B cell (primary cell): ENCODE measurements around the gene HOXB8. TPM values are rescaled to one million over a fixed set of nuclear protein-coding genes. Genes with fewer than 3 reads are reported as not detected.

ENCODE experiments used
- ATAC-seq: fragments of 200-7000 bp; cut with Tn5 transposase; one replicate; pipeline ENCODE4 v1.10.0; 2021; ENCODE audit warnings: low read depth, mild to moderate bottlenecking, moderate number of reproducible peaks, moderate library complexity
- CTCF ChIA-PET: fragments of 350-600 bp; sonication (Branson Sonifier 250); formaldehyde crosslinking; loops from one replicate; lab custom pipeline; 2021; ENCODE audit warnings: antibody characterized with exemption, inconsistent platforms; lab: Charles Lee
- POLR2A ChIA-PET: fragments of 350-600 bp; sonication (Branson Sonifier 250); formaldehyde crosslinking; loops from one replicate; lab custom pipeline; 2021; ENCODE audit warnings: antibody characterized with exemption; lab: Charles Lee
- DNase-seq: peaks from one replicate; pipeline ENCODE4 v3.0.0; 2013
- H2AFZ ChIP-seq: 2 replicates; pipeline ENCODE4 v1.6.1; 2012; ENCODE audit warnings: mild to moderate bottlenecking, low read depth, low read length; ENCODE audit not compliant: insufficient read depth, poor library complexity, severe bottlenecking
- H3K27ac ChIP-seq, 2 donors: 1 replicate in 1 of 2; 2 replicates in 1 of 2; pipeline ENCODE4 v1.5.1; 2012 to 2013; ENCODE audit warnings: low read length in 2 of 2, mild to moderate bottlenecking in 2 of 2, moderate library complexity in 1 of 2
- H3K27me3 ChIP-seq, 4 experiments: fragments of 200-600 bp in 1 of 4; sonication (generic) in 1 of 4; replicated peaks in 1 of 4; 1 replicate in 2 of 4; 2 replicates in 2 of 4; pipeline versions ENCODE4 v1.6.1 to v1.7.0; 2013 to 2016; ENCODE audit warnings: low read length in 3 of 4, mild to moderate bottlenecking in 2 of 4, mixed read lengths in 1 of 4, moderate library complexity in 1 of 4; ENCODE audit not compliant: insufficient read depth in 4 of 4, control insufficient read depth in 3 of 4; ENCODE audit errors: control extremely low read depth in 1 of 4
- H3K36me3 ChIP-seq, 2 experiments: replicated peaks in 1 of 2; 1 replicate in 1 of 2; 2 replicates in 1 of 2; pipeline versions ENCODE4 v1.6.1 to v1.7.1; 2013; ENCODE audit warnings: low read length in 1 of 2; ENCODE audit not compliant: insufficient read depth in 2 of 2, control insufficient read depth in 1 of 2; ENCODE audit errors: control extremely low read depth in 1 of 2, extremely low read depth in 1 of 2
- H3K4me1 ChIP-seq, 2 donors: fragments of 200-600 bp in 1 of 2; sonication (generic) in 1 of 2; 1 replicate in 1 of 2; 2 replicates in 1 of 2; pipeline versions ENCODE4 v1.5.1 to v1.6.1; 2013 to 2017; ENCODE audit warnings: low read length in 2 of 2; ENCODE audit not compliant: control insufficient read depth in 2 of 2, insufficient read depth in 2 of 2
- H3K4me2 ChIP-seq: replicated peaks from 2 replicates; pipeline ENCODE3; 2012; ENCODE audit warnings: mild to moderate bottlenecking, low read depth, low read length; ENCODE audit not compliant: poor library complexity, severe bottlenecking
- H3K4me3 ChIP-seq, 5 experiments: fragments of 200-600 bp in 1 of 5; sonication (generic) in 1 of 5; 1 replicate in 3 of 5; 2 replicates in 2 of 5; pipeline versions ENCODE4 v1.5.1 to v1.7.0; 2011 to 2016; ENCODE audit warnings: low read length in 4 of 5, mild to moderate bottlenecking in 4 of 5, low read depth in 2 of 5, control low read depth in 1 of 5, moderate library complexity in 1 of 5; ENCODE audit not compliant: insufficient read depth in 1 of 5; ENCODE audit errors: control extremely low read depth in 1 of 5, extremely low read depth in 1 of 5
- H3K79me2 ChIP-seq: fragments of 200-600 bp; sonication (generic); one replicate; pipeline ENCODE4 v1.6.0; 2016; ENCODE audit warnings: low read length; ENCODE audit not compliant: control insufficient read depth, insufficient read depth
- H3K9ac ChIP-seq: fragments of 200-600 bp; sonication (generic); 2 replicates; pipeline ENCODE4 v1.6.1; 2017; ENCODE audit warnings: mild to moderate bottlenecking, low read length, moderate library complexity
- H3K9me3 ChIP-seq, 3 donors: one replicate each; pipeline versions ENCODE4 v1.6.1 to v1.7.1; 2013; ENCODE audit warnings: low read length in 2 of 3; ENCODE audit not compliant: control insufficient read depth in 2 of 3, insufficient read depth in 1 of 3; ENCODE audit errors: control extremely low read depth in 1 of 3
- H4K20me1 ChIP-seq: 2 replicates; pipeline ENCODE4 v1.6.0; 2012; ENCODE audit warnings: mild to moderate bottlenecking, low read length; ENCODE audit not compliant: insufficient read depth, control insufficient read depth, poor library complexity, severe bottlenecking
- H3K27ac Mint-ChIP-seq: one replicate; pipeline ENCODE4 v1.8.0; 2021; ENCODE audit warnings: mixed read lengths
- H3K27me3 Mint-ChIP-seq: one replicate; pipeline ENCODE4 v1.8.0; 2021; ENCODE audit warnings: mixed read lengths
- H3K4me1 Mint-ChIP-seq: one replicate; pipeline ENCODE4 v1.8.0; 2021; ENCODE audit warnings: mixed read lengths
- H3K4me3 Mint-ChIP-seq: one replicate; pipeline ENCODE4 v1.8.0; 2021; ENCODE audit warnings: mixed read lengths
- H3K9me3 Mint-ChIP-seq: one replicate; pipeline ENCODE4 v1.8.0; 2022; ENCODE audit warnings: mixed read lengths; ENCODE audit not compliant: insufficient read depth
- EZH2 ChIP-seq: IDR thresholded peaks from 2 replicates; pipeline ENCODE4 v1.6.1; 2012; ENCODE audit warnings: borderline replicate concordance, low read depth, mild to moderate bottlenecking, moderate library complexity, low read length; ENCODE audit not compliant: insufficient read depth, poor library complexity, severe bottlenecking
- WGBS: methylation state at CpG from one replicate; pipeline ENCODE4 v1.1.5; 2013; ENCODE audit warnings: missing lambda C conversion rate; ENCODE audit not compliant: insufficient coverage; 5-methylcytosine and 5-hydroxymethylcytosine counted together
- intact Hi-C: fragments of 100-400 bp; cut with micrococcal nuclease; formaldehyde crosslinking; loops from one replicate; pipeline ENCODE4 v1.10.0; 2022
- polyA plus RNA-seq: library from polyadenylated mRNA; depleted of rRNA; stranded (reverse); fragments of >200 nt; gene quantifications from 2 replicates; pipeline ENCODE4 v1.2.3, GENCODE V29; 2012
- total RNA-seq, 2 donors: library from RNA; stranded (reverse); fragments of 120-200 nt in 1 of 2; gene quantifications; 1 replicate in 1 of 2; 2 replicates in 1 of 2; pipeline versions ENCODE4 v1.2.3 to v1.2.4, GENCODE V29; 2013 to 2022
- TF ChIP-seq, protein P1 (sequence below): fragments of 200-600 bp; IDR thresholded peaks from one replicate; pipeline ENCODE4 v1.8.0; 2022; ENCODE audit warnings: antibody characterized with exemption, mild to moderate bottlenecking

Gene HOXB8
- total and polyA plus RNA-seq, 2 donors (not counting 1 experiment from before 2014, with no cell fraction given), result not detected

DNA sequence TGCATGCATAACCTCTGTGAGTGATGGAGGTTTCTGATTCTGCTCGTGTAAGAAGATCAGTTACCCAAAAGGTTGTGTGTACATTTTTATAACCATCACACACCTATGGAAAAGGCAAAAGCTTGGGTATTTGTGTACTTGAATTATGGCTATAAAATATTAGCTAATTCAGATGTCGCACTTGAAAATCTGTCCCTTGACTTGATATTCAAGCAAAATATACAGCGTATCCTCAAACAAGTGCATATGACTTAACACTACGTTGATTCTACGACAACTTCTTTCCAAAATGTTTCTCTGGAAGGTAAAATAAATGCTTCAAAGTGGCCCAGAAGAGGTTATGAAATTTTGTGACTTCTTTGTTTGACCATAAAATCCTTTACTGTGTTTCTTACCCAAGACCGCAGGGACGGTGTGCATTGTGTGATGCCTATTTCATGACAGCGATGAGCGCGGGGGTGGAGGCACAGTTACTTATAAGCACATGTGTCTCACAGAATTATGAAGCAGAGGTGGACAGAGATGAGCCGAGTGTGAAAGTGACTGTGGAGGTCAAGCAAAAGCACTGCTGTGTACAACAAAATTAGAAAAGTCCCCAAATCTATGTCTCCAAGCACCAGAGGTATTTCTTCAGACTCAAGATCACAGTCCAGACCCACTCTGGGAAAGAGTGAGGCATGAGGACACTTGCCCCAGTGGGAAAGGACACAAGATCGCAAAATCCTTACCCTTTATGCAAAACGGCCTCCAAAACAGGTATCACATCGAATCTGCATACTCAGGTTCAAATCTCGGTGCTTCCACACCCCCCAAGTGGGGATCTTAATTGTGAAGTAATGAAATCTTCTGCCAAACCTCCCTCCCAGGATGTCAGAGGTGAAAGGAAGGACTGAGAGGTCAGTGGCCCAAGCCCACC lies 15.2 kb upstream of the HOXB8 start:
- Histone ChIP-seq H3K27me3 (peaks cover 0 to 96% (median 69%) of the 10 kb centered on the region in 4 experiments), H3K4me2 (no peak overlapping the region), H3K4me1 (peaks cover 28 to 36% of the 10 kb centered on the region in 2 donors), H3K9ac (no peak overlapping the region), H3K4me3 (no peak overlapping the region), H3K36me3 (no peaks in the 10 kb centered on the region), H2AFZ (no peak overlapping the region), H3K9me3 (peaks cover 0 to 15% (median 0%) of the 10 kb centered on the region in 3 donors), H3K79me2 (no peaks in the 10 kb centered on the region), H4K20me1 (no peaks in the 10 kb centered on the region), H3K27ac (no peak overlapping the region)
- POLR2A ChIA-PET, result no interaction called here
- CTCF ChIA-PET, result interaction anchor here (0.9 to 1.1 kb wide), 3 partner anchors 10 to 322 kb away, joined by 3 to 5 read pairs (median 4); no protein-coding TSS in a partner anchor
- TF ChIP-seq, protein P1, sequence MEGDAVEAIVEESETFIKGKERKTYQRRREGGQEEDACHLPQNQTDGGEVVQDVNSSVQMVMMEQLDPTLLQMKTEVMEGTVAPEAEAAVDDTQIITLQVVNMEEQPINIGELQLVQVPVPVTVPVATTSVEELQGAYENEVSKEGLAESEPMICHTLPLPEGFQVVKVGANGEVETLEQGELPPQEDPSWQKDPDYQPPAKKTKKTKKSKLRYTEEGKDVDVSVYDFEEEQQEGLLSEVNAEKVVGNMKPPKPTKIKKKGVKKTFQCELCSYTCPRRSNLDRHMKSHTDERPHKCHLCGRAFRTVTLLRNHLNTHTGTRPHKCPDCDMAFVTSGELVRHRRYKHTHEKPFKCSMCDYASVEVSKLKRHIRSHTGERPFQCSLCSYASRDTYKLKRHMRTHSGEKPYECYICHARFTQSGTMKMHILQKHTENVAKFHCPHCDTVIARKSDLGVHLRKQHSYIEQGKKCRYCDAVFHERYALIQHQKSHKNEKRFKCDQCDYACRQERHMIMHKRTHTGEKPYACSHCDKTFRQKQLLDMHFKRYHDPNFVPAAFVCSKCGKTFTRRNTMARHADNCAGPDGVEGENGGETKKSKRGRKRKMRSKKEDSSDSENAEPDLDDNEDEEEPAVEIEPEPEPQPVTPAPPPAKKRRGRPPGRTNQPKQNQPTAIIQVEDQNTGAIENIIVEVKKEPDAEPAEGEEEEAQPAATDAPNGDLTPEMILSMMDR, result no peak
- TF ChIP-seq EZH2, result no peak
- DNase-seq (no peak), ATAC-seq (no peak)
- no peak overlapping the region for H3K27ac Mint-ChIP-seq
- no peaks in the 10 kb centered on the region for H3K9me3 Mint-ChIP-seq
- H3K27me3 Mint-ChIP-seq, result peaks cover 81% of the 10 kb centered on the region
- no peak overlapping the region for H3K4me3 Mint-ChIP-seq
- H3K4me1 Mint-ChIP-seq, result peaks cover 19% of the 10 kb centered on the region
- intact Hi-C loops, result no loop called here
- WGBS, result 100% methylated on average over 1 of the region's 15 CpGs

DNA sequence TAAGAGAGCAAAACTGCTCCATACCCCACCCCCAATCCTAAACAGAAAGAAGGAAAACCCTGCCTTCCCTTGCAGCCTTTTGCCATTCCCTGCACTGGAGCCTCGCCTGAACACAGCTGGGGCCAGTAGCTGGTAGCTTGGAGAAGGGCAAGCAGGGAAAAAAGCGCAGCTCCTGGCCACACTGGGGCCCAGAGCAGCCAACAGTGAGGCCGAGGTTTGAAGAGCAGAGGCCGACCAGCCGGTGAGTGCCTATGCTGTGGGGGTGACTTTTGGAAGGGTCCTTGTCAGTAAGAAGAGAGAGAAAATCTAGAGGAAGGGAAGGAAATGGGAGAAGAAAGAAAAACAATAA lies 14.3 kb upstream of the HOXB8 start:
- WGBS, result 84% methylated on average over 4 of the region's 5 CpGs
- no peak overlapping the region for H3K27ac Mint-ChIP-seq
- intact Hi-C loops, result no loop called here
- no peak overlapping the region for H3K4me3 Mint-ChIP-seq
- H3K4me1 Mint-ChIP-seq, result peaks cover 23% of the 10 kb centered on the region
- H3K9ac ChIP-seq, result no peak overlapping the region
- CTCF ChIA-PET, result interaction anchor here (0.9 to 1.2 kb wide), 5 partner anchors 11 to 367 kb away, joined by 3 to 5 read pairs (median 4); no protein-coding TSS in a partner anchor
- peaks cover 75% of the 10 kb centered on the region for H3K27me3 Mint-ChIP-seq
- ATAC-seq (no peak), DNase-seq (no peak)
- no peaks in the 10 kb centered on the region for H3K36me3 ChIP-seq
- TF ChIP-seq, protein P1, result no peak
- TF ChIP-seq EZH2, result no peak
- H3K4me2 ChIP-seq, result no peak overlapping the region
- peaks cover 0 to 96% (median 67%) of the 10 kb centered on the region in 4 experiments for H3K27me3 ChIP-seq
- peaks cover 34 to 38% of the 10 kb centered on the region in 2 donors for H3K4me1 ChIP-seq
- no peak overlapping the region for H3K4me3 ChIP-seq
- H3K27ac ChIP-seq, result no peak overlapping the region
- no peaks in the 10 kb centered on the region for H4K20me1 ChIP-seq
- H3K79me2 ChIP-seq, result no peaks in the 10 kb centered on the region
- H2AFZ ChIP-seq, result no peak overlapping the region
- POLR2A ChIA-PET, result no interaction called here
- H3K9me3 ChIP-seq, result peaks cover 0 to 17% (median 0%) of the 10 kb centered on the region in 3 donors
- no peaks in the 10 kb centered on the region for H3K9me3 Mint-ChIP-seq
